Measurements from ENCODE around the gene LAIR2.

DNA sequence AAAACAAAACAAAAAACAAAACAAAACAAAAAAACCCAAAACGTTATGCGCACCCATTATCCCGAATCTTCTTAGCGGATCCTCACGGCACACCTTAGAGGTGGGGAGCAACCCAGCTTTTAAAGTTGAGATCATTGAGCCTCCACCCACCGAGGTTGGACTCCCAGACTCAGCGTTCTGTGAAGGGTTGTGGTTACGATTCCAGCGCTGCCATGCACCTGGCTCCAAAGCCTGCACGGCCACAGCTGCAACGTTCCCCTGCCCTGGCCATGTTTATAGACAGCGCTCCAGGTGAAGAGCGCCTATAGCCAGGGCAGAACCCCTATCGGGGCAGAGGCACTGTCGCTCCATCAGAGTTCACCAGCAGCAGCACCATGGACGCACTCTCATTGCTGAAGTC, 52.3 kb downstream of the LAIR2 start:
- TF ChIP-seq, protein P1, sequence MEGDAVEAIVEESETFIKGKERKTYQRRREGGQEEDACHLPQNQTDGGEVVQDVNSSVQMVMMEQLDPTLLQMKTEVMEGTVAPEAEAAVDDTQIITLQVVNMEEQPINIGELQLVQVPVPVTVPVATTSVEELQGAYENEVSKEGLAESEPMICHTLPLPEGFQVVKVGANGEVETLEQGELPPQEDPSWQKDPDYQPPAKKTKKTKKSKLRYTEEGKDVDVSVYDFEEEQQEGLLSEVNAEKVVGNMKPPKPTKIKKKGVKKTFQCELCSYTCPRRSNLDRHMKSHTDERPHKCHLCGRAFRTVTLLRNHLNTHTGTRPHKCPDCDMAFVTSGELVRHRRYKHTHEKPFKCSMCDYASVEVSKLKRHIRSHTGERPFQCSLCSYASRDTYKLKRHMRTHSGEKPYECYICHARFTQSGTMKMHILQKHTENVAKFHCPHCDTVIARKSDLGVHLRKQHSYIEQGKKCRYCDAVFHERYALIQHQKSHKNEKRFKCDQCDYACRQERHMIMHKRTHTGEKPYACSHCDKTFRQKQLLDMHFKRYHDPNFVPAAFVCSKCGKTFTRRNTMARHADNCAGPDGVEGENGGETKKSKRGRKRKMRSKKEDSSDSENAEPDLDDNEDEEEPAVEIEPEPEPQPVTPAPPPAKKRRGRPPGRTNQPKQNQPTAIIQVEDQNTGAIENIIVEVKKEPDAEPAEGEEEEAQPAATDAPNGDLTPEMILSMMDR (IDR thresholded peaks at IDR 0.05; ENCODE audit: insufficient read depth, low read length) = no peak
- TF ChIP-seq, protein P2, sequence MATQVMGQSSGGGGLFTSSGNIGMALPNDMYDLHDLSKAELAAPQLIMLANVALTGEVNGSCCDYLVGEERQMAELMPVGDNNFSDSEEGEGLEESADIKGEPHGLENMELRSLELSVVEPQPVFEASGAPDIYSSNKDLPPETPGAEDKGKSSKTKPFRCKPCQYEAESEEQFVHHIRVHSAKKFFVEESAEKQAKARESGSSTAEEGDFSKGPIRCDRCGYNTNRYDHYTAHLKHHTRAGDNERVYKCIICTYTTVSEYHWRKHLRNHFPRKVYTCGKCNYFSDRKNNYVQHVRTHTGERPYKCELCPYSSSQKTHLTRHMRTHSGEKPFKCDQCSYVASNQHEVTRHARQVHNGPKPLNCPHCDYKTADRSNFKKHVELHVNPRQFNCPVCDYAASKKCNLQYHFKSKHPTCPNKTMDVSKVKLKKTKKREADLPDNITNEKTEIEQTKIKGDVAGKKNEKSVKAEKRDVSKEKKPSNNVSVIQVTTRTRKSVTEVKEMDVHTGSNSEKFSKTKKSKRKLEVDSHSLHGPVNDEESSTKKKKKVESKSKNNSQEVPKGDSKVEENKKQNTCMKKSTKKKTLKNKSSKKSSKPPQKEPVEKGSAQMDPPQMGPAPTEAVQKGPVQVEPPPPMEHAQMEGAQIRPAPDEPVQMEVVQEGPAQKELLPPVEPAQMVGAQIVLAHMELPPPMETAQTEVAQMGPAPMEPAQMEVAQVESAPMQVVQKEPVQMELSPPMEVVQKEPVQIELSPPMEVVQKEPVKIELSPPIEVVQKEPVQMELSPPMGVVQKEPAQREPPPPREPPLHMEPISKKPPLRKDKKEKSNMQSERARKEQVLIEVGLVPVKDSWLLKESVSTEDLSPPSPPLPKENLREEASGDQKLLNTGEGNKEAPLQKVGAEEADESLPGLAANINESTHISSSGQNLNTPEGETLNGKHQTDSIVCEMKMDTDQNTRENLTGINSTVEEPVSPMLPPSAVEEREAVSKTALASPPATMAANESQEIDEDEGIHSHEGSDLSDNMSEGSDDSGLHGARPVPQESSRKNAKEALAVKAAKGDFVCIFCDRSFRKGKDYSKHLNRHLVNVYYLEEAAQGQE (IDR thresholded peaks at IDR 0.05; ENCODE audit: insufficient replicate concordance, low read depth) = no peak
